ENCODE measurements around the gene SERINC3. TPM values are rescaled to one million over a fixed set of nuclear protein-coding genes. Genes with fewer than 3 reads are reported as not detected.
A peak's percentile ranks its signal among the peaks of the same experiment; 100 is the strongest.

SERINC3 gene
- total and polyA plus RNA-seq, 7 donors, result 35.6 to 104 (median 89.5) TPM

DNA sequence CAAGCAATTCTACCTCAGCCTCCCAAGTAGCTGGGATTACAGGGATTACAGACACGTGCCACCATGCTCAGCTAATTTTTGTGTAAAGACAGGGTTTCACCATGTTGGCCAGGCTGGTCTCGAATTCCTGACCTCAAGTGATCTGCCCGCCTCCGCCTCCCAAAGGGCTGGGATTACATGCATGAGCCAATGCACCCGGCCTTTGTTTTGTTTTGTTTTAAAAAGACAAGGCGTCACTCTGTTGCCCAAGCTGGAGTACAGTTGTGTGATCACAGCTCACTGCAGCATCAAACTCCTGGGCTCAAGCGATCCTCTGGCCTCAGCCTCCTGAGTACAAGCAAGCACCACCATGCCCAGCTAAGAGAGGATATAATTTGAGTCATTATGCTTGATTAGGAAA is 5.4 kb downstream of the SERINC3 start:
- intact Hi-C loops (cut with DNase I), result no loop called here
- DNase-seq (peak; percentile 37 to 78), ATAC-seq (peak in 3 of 4 donors; percentile 34 to 48 (median 40))
- no peak overlapping the region for H3K4me3 ChIP-seq
- no peak for TF ChIP-seq CTCF (IDR thresholded peaks at IDR 0.05)
- no peaks in the 10 kb centered on the region for H3K9me3 ChIP-seq
- no peak overlapping the region for H3K27ac ChIP-seq
- H3K36me3 ChIP-seq (ENCODE audit: insufficient read depth in 1 of 2, low read depth in 1 of 2), result peaks cover 0 to 22% of the 10 kb centered on the region in 2 donors
- no peaks in the 10 kb centered on the region for H3K27me3 ChIP-seq (ENCODE audit: insufficient read depth in 3 of 3, low read length in 2 of 3)
- 25 to 43% (median 31%) methylated on average over 7 of the region's 7 CpGs for WGBS, 3 donors
- H3K4me1 ChIP-seq, result peaks cover 67% of the 10 kb centered on the region

GRCh38 chr20:44513871-44514270 is 8.0 kb downstream of the SERINC3 start:
- TF ChIP-seq CTCF (IDR thresholded peaks at IDR 0.05), result no peak
- Histone ChIP-seq H3K4me1 (peaks cover 46% of the 10 kb centered on the region), H3K36me3 (ENCODE audit: insufficient read depth in 1 of 2, low read depth in 1 of 2) (peaks cover 9 to 48% of the 10 kb centered on the region in 2 donors), H3K27me3 (ENCODE audit: insufficient read depth in 3 of 3, low read length in 2 of 3) (no peaks in the 10 kb centered on the region), H3K27ac (no peak overlapping the region), H3K4me3 (no peak overlapping the region), H3K9me3 (no peaks in the 10 kb centered on the region)
- WGBS, 3 donors, result 84 to 90% (median 88%) methylated on average over 10 of the region's 10 CpGs
- DNase-seq, result no peak
- no peak for ATAC-seq
- intact Hi-C loops (cut with DNase I), result no loop called here

DNA sequence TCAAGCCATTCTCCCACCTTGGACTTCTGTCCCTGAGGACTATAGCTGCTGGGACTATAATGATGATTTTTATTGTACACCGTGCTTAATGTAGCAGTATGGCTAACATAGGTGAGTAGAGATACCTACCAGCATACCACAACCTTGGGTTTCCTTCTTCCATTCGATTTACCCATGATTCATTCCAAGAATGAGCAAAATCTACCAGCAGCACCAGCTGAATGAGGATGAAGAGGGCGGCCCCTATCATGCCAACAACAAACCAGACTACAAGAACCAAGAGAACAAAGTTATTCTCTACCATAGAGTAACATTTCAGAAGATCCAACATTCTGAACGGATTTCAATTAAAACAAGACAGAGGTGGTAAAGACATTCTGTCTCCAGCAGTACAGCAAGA is 12.1 kb downstream of the SERINC3 start:
- TF ChIP-seq CTCF (IDR thresholded peaks at IDR 0.05), result no peak
- Histone ChIP-seq H3K4me3 (no peak overlapping the region), H3K4me1 (peaks cover 5% of the 10 kb centered on the region), H3K36me3 (ENCODE audit: insufficient read depth in 1 of 2, low read depth in 1 of 2) (peaks cover 12 to 89% of the 10 kb centered on the region in 2 donors), H3K27me3 (ENCODE audit: insufficient read depth in 3 of 3, low read length in 2 of 3) (no peaks in the 10 kb centered on the region), H3K9me3 (no peaks in the 10 kb centered on the region), H3K27ac (no peak overlapping the region)
- 93 to 94% (median 94%) methylated on average over 4 of the region's 4 CpGs for WGBS, 3 donors
- intact Hi-C loops (cut with DNase I), result no loop called here
- ATAC-seq, result no peak
- no peak for DNase-seq

GRCh38 chr20:44504402-44505307 is 17.2 kb downstream of the SERINC3 start:
- no peak overlapping the region for H3K4me3 ChIP-seq
- H3K36me3 ChIP-seq (ENCODE audit: insufficient read depth in 1 of 2, low read depth in 1 of 2), result peaks cover 6 to 100% of the 10 kb centered on the region in 2 donors
- H3K27me3 ChIP-seq (ENCODE audit: insufficient read depth in 3 of 3, low read length in 2 of 3), result no peaks in the 10 kb centered on the region
- 91 to 95% (median 95%) methylated on average over 6 of the region's 6 CpGs for WGBS, 3 donors
- intact Hi-C loops (cut with DNase I), result no loop called here
- DNase-seq, result no peak
- H3K4me1 ChIP-seq, result peaks cover 16% of the 10 kb centered on the region
- no peak for ATAC-seq
- H3K9me3 ChIP-seq, result no peaks in the 10 kb centered on the region
- H3K27ac ChIP-seq, result no peak overlapping the region
- no peak for TF ChIP-seq CTCF (IDR thresholded peaks at IDR 0.05)

Data from psoas muscle (tissue), 8 donors.